Activated T-cell treated with anti-CD3 and anti-CD28 coated beads, Interleukin-2, amount 50 U/mL, for 1 hour (primary cell): ENCODE results near the gene CDC42SE2.
"Not testable (repeated sequence)": the region's sequence is repeated elsewhere in the genome, so short reads cannot be mapped to it uniquely, and the experiment has no call there.

ENCODE experiments used
- DNase-seq: peaks from one replicate; pipeline ENCODE4 v3.0.0-alpha.2; 2020

CDC42SE2 gene

DNA sequence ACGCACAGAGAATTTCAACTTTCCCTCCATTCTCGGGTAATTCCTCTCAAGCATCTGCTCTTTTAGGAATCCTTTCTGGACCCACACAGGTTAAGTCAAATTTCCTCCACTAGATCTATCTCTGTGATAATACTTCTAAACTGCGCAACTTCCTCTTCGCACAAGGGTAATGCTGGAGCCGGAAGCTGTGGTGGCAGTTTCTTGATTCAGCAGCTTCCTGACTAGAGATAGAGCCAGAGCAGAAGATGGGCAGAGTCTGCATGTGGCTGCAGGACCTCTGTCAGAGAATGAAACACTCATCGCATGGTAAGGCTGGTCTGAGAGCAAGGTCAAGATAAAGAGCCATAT, 11.1 kb upstream of the CDC42SE2 start:
- DNase-seq: peak; percentile 74

DNA sequence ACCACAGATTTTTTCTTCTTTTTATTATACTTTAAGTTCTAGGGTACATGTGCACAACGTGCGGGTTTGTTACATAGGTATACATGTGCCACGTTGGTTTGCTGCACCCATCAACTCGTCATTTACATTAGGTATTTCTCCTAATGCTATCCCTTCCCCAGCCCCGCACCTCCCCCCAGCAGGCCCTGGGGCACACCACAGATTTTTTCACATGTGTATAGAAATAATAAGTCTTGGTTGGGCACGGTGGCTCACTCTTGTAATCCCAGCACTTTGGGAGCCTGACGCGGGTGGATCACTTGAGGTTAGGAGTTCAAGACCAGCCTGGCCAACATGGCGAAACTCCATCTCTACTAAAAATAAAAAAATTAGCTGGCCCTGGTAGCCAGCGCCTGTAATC, 9.8 kb upstream of the CDC42SE2 start:
- not testable (repeated sequence) for DNase-seq

DNA sequence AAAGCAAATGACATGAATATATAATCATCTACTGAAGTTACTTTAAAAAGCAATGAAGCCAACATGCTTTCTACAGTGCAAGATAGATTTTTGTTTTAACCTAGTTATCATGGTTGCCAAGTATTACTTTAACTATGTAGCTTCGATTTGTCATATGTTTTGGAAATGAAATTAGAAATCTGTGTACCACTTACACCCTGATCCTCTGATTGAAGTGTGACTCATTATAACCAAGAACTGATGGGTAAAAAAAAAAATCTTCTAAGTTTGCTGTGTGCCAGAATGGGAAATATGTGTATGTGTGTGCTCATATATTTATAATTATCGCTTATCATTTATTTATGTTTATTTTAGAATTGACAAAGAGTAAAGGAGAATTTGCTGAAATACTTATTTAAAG, 9.1 kb upstream of the CDC42SE2 start:
- DNase-seq: no peak

DNA sequence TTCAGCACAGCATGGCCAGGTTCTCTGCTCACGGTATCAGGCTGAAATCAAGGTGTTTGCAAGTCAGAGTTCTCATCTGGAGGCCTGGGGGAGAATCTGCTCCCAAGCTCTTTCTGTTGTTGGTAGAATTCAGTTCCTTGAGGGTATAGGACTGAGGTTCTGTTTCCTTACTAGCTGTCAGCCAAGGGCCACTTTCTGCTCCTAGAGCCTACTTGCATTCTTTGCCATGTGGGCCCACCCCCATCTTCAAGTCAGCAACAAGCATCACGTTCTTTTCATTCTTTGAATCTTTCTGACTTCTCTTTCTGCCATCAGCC, 7.4 kb upstream of the CDC42SE2 start:
- DNase-seq: no peak

DNA sequence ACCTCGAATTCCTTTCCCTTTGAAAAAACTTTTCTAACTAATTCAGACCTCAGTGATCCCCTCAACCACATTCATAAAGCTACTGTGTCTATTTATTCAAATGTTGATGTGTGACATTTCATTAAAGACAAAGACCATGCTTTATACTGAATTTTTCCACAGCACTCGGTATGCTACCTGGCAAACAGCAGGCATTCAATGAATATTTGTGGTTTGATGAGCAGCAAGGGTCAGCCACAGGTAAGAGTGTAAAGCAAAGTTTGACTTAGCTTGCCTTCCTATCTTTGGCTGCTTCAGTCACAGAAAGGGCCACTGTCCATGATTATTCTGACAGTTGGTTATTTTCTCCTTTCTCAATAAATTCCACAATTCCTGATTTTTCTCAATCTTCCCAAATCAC, 5.1 kb upstream of the CDC42SE2 start:
- DNase-seq: no peak

DNA sequence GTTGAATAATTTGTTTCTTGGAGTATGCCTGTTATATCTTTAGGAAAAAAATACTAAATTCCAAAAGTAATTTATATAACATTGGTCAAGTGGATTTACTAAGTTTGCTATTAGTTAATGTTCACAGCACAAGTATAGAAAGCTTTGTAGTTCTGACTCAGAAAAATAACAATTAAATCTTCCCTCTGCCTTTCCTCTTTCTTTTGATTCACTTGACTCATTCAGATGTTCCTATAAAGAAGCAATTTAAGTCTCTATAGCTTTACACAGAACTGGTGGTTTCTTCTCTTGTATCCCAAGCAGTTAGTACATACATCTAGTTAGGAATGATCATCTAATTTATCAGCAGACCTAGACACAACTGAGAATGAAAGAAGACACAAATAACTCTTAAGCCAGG, 4.5 kb upstream of the CDC42SE2 start:
- no peak for DNase-seq

DNA sequence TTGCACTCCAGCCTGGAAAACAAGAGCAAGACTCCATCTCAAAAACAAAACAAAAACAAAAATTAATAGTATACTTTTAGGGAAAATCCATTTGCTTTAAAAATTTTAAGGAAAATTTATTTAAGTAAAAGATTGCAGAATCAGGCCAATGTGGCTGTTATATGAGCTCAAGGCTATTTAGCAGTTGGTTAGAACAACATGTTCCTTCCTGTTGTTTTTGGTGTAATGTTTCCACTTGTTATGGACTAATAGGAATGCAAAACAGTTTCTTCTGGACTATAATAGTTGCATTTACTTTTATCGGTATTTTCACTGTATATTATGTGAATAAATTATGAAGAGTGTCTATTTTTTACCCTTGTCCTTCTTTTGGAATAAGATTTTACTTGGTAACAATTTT, 3.0 kb upstream of the CDC42SE2 start:
- no peak for DNase-seq

DNA sequence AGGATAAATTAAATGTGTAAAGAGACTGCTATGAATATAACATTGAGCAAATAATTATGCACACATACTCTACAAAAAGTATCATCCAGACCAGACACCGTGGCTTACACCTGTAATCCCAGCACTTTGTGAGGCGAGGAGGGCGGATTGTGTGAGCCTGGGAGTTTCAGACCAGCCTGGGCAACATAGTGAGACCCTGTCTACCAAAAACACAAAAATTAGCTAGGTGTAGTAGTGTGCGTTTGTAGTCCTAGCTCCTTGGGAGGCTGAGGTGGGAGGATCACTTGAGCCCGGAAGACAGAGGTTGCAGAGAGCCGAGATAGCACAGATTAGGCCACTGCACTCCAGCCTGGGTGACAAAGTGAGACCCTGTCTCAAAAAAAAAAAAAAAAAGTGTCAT, 2.4 kb upstream of the CDC42SE2 start:
- no peak for DNase-seq

DNA sequence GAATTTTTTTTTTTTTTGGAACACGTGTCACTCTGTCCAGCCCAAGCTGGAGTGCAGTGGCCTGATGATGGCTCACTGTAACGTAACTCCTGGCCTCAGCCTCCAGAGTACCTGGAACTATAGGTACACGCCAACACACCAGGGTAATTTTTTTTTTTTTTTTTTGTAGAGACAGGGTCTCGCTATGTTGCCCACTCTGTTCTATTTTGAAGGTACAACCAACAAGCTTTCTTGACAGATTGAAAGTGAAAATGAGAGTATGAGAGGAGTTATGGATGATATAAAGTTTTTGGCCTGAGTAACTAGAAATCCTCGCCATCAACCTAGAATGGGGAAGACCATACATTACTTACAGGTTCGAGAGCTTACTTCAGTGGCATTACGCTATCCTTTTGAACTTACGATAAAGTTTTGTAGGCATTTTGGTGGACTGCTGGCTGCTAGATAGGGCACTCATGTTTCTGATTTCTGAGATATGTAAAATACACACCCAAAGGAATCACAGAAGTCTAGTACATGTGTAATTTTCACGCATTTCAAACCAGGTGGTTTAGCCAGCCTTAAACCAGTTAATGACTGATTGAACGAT, 806 bp upstream of the CDC42SE2 start:
- no peak for DNase-seq

DNA sequence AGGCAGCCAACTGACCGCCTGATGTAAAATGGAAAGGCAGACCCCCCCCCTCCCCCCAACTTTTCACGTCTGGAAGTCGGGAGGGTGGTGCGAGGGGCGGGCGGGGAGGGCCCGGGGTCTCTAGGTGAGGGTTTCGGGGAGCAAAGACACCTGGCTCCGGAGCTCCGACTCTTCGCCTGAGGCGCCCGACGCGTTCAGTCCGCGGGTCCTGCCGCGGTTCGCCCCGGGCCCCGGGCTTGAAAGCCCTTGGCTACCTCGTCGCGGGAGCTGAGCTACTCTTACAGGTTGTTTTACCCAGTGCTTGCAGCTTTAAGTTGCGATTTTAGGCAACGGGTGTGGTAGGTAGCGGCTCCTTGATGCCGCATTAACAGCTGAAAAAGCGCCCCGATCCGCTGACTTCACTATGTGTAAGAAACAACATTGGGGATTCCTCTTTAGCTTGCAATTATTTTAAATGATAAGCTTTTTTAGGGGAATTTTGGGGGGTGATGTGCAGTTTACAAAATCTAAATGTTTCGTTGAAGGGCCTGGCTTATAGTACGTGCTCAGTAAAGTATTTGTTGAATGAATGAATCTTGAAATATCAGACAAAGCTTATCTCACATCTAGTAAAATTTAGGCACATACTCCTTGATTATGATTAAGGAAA, 722 bp downstream of the CDC42SE2 start:
- DNase-seq: peak; percentile 67

DNA sequence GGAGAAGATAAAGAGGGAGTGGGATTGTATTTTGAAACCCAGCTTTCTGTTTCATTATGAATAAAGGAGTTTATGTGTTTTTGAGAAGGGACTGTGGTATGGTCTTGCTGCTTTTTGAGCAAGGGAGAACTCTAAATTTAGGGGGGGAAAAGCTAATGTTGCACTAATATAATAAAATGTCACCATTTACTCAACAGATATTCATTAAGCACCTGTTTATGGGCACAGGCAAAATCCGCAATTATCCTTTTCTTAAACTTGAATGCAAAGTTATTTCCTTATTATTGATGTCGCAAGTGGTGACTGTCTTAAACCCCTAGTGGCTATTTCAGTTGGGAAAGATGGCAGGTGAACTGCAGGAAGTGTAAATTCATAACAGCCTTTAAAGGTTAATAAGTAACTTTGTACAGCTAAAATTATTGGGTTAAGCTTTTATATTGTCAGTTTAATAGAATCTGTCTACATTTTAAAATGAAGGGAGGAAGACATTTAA, 1.5 kb downstream of the CDC42SE2 start:
- DNase-seq: no peak

DNA sequence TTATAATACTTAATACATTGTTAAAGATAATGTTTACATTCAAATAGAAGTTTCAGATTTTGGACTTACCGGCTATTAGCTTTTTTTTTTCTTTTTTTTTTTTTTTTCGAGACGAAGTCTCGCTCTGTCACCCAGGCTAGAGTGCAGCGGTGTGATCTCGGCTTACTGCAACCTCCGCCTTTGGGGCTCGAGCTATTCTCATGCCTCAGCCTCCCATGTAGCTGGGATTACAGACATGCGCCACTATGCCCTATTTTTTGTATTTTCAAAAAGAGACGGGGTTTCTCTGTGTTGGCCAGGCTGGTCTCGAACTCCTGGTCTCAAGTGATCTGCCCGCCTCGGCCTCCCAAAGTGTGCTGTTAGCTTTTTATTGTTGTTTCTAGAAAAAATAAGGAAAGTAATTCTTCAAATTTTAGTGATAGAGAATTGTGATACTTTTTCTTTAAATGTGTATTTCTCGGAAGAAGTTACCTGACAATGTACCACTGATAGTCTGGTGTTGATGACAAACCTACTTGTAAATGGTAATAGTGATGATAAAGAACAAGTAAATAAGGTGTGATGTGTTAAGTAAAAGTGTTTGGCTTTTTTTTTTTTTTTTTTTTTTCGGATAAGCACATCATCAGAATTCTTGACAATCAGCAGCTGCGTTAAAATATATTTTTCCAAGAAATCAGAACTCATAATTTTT, 2.7 kb downstream of the CDC42SE2 start:
- DNase-seq: peak; percentile 55

DNA sequence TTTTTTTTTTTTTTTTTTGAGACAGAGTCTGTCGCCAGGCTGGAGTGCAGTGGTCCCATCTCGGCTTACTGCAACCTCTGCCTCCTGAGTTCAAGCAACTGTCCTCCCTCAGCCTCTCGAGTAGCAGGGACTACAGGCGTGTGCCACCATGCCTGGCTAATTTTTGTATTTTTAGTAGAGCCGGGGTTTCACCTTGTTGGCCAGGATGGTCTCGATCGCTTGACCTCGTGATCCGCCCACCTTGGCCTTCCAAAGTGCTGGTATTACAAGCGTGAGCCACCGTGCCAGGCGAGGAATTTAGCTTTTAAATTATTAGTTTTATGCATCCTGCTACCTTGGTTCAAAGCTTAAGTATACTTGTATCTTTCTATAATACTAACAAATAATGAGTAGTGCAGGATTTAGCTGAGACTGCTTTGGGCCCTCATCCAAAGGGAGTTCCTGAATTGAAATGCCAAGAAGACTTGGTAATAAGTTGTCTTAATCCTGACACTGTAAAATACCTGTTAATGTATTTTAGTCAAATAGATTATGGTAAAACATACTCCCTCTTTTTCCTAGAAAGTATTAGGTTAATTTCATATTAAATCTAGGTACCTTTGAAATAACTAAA, 5.0 kb downstream of the CDC42SE2 start:
- no peak for DNase-seq

DNA sequence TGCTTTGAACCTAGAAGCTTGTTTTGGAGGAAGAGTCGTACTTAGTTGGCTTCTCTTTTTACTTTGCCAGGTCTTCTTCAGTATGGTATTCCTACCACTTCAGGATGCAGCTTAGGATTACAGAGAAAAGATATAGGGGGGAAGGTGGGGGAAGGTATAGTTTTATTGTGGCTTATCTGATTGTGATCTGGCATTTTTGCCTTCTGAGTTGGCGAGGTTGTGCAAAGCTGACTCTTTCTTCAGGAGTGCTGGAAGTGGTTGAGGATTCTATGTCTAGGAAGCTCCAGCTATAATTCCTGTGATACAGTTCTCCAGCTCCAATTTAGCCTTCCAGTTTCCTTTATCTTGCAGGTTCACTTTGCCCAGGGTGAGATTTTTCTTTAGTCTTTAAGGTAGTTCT, 7.0 kb downstream of the CDC42SE2 start:
- DNase-seq: no peak

DNA sequence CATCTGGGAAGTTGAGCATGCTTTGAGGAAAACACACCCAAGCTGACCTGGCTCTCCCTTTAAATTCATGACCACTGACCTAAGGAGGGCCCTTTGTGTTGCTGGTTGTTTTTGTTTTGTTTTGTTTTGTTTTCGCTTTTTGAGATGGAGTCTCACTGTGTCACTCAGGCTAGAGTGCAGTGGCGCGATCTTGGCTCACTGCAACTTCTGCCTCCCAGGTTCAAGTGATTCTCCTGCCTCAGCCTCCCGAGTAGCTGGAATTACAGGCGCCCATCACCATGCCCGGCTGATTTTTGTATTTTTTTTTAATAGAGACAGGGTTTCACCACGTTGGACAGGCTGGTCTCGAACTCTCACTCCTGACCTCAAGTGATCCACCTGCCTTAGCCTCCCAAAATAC, 8.0 kb downstream of the CDC42SE2 start:
- not testable (repeated sequence) for DNase-seq

DNA sequence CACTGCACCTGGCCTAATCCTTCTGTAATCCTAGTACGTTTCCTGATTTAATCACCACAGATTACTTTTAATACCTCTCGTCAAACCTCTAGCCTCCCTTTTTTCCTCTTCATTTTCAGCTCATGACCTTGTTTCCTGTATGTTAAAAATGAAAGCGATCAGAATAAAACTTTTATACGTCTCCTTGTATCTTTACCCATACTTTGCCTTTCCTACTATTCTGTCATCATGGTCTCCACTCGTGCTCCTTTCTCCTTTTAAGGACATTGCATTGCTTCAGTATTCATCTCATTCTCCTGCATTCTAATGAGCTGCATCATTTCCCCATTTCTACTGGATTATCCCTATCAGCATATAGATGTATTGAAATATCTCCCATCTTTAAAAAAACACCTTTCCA, 8.5 kb downstream of the CDC42SE2 start:
- DNase-seq: no peak

DNA sequence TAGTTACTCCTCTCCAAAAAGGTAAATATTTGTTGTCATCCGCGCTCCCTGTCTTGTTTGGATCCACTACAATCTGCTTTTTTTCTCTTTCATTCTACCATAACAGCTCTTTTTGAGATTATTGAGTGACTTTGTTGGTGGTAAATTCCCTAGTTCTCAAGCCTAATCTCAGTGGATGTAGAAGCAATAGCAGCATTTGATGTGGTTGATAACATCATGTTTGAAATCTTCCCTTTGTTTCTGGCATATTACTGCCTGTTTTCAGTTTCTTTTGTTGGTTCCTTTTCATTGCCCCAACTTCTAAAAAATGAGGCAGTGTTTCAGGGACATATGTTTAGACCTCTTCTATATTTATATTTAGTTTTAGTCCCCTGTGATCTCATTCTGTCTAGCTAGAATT, 8.9 kb downstream of the CDC42SE2 start:
- DNase-seq: no peak

DNA sequence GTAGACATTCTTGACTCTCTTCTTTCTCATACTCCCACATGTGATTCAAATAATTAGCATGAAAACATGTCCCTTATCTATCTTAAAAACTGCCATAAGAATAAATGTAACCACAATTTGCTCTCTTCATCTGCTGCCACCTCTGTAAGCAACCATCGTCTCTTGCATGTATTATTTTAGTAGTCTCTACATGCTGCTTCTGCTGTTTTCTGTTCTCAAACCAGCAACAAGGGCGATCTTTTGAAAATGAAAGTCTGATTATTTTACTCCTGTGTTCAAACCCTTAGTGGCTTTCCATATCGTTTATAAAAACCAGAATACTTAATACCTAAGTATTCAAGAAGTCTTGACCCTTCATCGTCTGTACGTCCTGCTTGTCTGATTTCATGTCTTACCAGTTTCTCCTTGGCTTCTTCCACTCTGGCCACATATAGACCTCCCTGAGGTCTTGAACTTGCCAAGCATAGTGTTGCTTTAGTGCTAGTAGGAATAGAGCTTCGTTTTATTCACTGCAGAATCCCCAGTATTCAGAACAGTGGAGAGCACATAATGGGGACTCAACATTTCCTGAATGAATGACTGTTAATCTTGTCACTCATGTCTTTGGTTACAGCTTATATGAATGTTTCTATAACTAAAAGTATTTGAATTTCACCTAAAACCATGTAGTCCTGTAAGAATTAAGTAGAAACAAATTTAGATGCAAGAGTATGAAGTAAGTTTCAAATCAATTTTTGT, 10.6 kb downstream of the CDC42SE2 start:
- DNase-seq: no peak

DNA sequence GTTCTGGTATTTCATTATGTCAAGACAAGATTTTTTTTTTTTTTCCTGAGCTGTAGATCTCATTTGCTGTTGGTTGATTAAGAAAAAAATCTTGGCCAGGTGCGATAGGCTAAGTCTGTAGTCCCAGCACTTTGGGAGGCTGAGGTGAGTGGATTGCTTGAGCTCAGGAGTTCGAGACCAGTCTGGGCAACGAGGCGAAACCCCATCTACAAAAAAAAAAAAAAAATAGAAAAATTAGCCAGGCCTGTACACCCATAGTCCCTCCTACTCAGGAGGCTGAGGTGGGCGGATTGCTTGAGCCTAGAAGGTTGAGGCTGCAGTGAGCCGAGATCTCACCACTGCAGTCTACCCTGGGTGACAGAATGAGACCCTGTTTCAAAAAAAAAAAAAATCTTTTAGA, 12.2 kb downstream of the CDC42SE2 start:
- no peak for DNase-seq

DNA sequence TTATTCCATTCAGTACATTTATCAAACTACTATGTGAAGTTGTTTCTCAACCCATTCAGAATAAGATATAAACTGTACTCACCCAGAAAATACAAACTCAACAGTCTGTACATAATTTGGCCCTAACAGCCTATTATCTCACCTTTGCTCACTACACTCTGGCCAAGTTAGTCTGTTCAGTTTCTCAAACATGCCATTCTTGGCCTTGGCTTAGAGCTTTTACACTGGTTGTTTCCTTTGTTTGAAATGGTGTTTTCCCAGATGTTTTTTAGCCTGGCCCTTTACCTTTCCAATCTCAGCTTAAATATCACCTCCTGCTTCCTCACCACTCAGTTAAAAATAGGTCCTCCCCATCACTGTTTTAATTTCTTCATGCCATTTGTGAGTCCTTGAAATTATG, 13.6 kb downstream of the CDC42SE2 start:
- no peak for DNase-seq

DNA sequence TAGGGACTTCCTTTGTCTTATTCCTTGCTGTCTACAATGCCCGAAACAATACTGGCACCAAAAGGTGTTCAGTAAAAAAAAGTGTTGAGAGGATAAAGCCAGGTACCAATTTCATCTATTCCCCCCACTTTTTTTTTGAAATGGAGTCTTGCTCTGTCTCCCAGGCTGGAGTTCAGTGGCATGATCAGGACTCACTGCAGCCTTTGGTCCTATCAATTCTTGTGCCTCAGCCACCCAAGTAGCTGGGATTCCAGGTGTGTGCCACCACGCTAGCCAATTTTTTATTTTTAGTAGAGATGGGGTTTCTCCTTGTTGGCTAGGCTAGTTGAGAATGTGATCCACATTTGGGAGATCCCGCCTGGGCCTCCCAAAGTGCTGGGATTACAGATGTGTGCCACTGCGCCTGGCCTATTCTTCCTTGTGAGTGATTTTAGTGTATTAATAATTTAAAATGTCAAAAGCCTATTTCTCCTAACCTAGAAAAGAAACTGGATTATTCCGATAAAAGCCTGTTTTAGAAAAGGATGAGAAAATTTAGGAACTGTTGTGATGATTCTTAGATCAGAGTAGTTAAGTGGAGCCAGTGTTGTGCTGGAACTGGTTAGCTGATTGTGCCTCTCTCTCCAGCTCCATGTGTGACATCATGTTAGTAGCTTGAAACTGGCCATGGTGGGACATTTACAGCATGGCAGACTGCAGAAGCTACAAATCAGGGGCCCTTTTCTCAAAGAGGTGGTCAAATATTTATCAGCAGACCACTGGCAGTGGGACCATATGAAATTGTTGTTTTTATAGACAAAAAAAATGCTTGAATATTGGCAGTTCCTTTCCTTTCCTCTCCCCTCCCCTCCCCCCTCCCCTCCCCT, 14.3 kb downstream of the CDC42SE2 start:
- DNase-seq: no peak

DNA sequence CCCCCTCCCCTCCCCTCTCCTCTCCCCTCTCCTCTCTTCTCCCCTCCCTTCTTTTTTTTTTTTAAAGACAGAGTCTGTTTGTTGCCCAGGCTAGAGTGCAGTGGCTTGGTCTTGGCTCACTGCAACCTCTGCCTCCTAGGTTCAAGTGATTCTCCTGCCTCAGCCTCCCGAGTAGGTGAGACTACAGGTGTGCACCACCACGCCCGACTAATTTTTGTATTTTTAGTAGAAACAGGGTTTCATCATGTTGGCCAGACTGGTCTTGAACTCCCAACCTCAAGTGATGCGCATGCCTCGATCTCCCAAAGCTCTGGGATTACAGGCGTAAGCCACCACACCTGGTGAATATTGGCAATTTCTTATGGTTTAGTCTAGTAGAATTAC, 14.9 kb downstream of the CDC42SE2 start:
- DNase-seq: not testable (repeated sequence)

DNA sequence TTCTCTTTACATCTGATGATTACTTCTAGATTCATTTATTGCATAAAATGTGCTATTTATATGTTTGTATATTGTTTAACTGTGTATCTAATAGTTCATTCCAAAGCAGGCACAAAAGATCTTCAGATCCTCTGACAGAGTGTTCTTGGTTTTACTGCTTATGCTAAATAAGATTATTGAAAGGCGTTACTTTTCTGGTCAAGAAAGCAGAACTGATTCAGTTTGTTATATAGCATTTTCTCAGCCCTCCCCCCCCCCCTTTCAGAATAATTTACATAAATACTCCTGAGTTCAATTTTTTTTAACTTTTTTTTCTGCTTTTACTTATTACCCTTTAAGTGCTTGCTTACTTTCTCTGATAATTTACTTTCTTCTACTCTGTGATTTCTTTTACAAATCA, 15.4 kb downstream of the CDC42SE2 start:
- no peak for DNase-seq
